ENCODE data around the gene ACBD4.

DNA sequence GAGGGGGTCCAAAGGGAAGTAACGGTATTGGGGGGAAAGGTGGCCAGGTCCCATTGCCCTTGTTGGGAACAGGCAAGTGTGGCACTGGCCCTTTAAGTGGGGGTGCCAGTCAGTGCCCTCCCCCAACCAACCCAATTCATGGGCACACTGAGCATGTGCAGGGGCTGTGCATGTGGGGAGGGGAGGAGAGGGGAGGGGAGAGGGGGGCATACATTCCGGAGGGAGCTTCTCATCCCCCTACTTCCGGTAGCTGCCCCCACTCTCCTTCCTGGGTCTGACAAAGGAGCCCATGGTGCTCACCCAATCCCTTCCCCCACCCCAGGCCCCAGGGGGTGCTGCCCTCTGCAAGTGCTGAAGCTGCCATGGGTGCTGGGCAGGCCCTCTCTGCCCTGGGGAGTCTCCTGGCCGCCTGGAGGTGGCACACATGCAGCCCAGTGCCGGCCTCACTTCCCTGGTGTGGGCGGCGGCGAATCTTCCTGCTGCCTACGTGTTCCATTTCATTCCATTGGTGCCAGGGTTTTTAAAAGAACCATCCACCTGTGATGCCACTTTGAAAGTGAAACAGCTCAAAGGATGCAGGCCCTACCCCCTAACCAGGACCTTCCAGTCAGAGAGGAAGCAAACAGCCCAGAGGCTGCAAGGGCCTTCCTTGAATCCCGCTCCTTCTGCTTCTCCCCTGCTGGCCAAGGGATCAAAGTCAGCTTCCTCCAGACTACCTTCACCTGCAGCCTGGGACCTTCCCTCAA is 37.2 kb downstream of the ACBD4 start:
- 0 out of 2 replicates have a peak, but pooled peaks have one; percentile 20 for TF ChIP-seq POLR2A (IDR thresholded peaks at IDR 0.05; ENCODE audit: low read depth, low read length)
- peak; percentile 35; the same call in 1 of the 2 replicates for TF ChIP-seq POLR2AphosphoS5 (IDR thresholded peaks at IDR 0.05; ENCODE audit: low read depth, low read length)
- peak; percentile 45; the same call in 1 of the 2 replicates for TF ChIP-seq TAF1 (IDR thresholded peaks at IDR 0.05; ENCODE audit: borderline replicate concordance, low read depth, low read length)
